Parathyroid adenoma (tissue), 2 donors: ENCODE data around the gene PPP1R14D.

ENCODE experiments used
- H2AFZ ChIP-seq: fragments of 300-600 bp; sonication (generic); one replicate; pipeline ENCODE4 v1.7.0; 2017; ENCODE audit warnings: antibody characterized with exemption, mild to moderate bottlenecking
- H3K27ac ChIP-seq: fragments of 300-600 bp; sonication (generic); one replicate; pipeline ENCODE4 v1.7.0; 2017
- H3K27me3 ChIP-seq: fragments of 300-600 bp; sonication (generic); one replicate; pipeline ENCODE4 v1.7.0; 2017; ENCODE audit warnings: low read length; ENCODE audit not compliant: control insufficient read depth, insufficient read depth
- H3K36me3 ChIP-seq: fragments of 300-600 bp; sonication (generic); one replicate; pipeline ENCODE4 v1.7.0; 2017; ENCODE audit warnings: low read length; ENCODE audit not compliant: control insufficient read depth, insufficient read depth
- H3K4me1 ChIP-seq: fragments of 300-600 bp; sonication (generic); one replicate; pipeline ENCODE4 v1.7.0; 2017; ENCODE audit warnings: control low read depth
- H3K4me2 ChIP-seq: fragments of 300-600 bp; sonication (generic); one replicate; pipeline ENCODE4 v1.7.0; 2017; ENCODE audit warnings: low read length
- H3K4me3 ChIP-seq: fragments of 300-600 bp; sonication (generic); one replicate; pipeline ENCODE4 v1.7.0; 2017; ENCODE audit warnings: low read depth, low read length
- H3K79me2 ChIP-seq: fragments of 300-600 bp; sonication (generic); one replicate; pipeline ENCODE4 v1.7.0; 2017; ENCODE audit warnings: control low read depth
- H3K9ac ChIP-seq: fragments of 300-600 bp; sonication (generic); one replicate; pipeline ENCODE4 v1.7.0; 2017; ENCODE audit warnings: mild to moderate bottlenecking
- H3K9me3 ChIP-seq: fragments of 300-600 bp; sonication (generic); one replicate; pipeline ENCODE4 v1.7.0; 2017; ENCODE audit warnings: low read length; ENCODE audit not compliant: control insufficient read depth
- CTCF ChIP-seq: fragments of 300-600 bp; sonication (generic); IDR thresholded peaks from one replicate; pipeline ENCODE4 v1.7.0; 2017; ENCODE audit warnings: antibody characterized with exemption, mild to moderate bottlenecking
- donor health status: primary hyperparathyroidism.

PPP1R14D gene

DNA sequence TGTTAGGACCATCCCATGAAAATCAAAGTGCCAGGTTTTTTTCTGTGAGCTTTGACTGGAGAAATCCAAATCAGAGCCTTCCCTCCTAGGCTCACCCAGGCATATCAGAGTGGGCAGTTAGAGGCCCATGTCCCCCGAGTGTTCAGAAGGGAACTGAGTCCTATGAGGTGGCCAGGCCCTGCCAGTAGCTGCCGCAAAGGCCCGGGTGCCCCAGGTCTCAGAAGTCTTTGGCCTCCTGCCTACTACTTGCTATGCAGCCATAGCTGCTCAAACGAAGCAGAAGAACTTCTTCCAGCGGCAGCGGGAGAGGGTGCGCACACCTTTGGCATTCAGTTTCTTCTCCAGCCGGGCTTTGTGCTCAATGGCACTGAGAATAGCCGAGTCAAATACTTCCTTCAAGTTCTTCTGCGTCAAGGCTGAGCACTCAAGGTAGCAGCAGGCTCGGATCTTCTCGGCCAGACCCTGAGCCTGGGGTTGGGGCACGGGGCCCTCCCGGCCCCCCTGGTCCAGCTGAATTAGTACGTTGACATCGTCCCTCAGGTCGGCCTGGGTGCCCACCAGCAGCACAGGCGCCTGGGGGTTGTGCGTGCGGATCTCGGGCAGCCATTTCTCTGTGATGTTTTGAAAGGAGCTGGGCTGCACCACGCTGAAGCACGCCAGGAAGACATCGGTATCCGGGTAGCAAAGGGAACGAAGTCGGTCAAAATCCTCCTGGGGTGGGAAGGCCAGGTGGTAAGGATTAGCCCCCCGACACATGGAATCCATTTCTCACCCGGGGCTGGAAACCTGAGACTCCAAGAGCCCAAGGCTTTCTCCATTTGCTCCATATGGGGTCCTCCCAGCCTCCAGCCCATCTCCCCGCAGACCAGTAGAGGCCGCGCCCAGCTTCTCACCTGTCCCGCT, 44.5 kb upstream of the PPP1R14D start:
- Histone ChIP-seq H3K27me3 (no peaks in the 10 kb centered on the region), H2AFZ (peak overlapping the region; percentile 81), H3K9ac (no peak overlapping the region), H3K4me2 (peak overlapping the region; percentile 63), H3K27ac (peak overlapping the region; percentile 71), H3K79me2 (no peaks in the 10 kb centered on the region), H3K4me3 (peak overlapping the region; percentile 49), H3K36me3 (no peaks in the 10 kb centered on the region), H3K4me1 (no peaks in the 10 kb centered on the region), H3K9me3 (no peaks in the 10 kb centered on the region)
- TF ChIP-seq CTCF = no peak

DNA sequence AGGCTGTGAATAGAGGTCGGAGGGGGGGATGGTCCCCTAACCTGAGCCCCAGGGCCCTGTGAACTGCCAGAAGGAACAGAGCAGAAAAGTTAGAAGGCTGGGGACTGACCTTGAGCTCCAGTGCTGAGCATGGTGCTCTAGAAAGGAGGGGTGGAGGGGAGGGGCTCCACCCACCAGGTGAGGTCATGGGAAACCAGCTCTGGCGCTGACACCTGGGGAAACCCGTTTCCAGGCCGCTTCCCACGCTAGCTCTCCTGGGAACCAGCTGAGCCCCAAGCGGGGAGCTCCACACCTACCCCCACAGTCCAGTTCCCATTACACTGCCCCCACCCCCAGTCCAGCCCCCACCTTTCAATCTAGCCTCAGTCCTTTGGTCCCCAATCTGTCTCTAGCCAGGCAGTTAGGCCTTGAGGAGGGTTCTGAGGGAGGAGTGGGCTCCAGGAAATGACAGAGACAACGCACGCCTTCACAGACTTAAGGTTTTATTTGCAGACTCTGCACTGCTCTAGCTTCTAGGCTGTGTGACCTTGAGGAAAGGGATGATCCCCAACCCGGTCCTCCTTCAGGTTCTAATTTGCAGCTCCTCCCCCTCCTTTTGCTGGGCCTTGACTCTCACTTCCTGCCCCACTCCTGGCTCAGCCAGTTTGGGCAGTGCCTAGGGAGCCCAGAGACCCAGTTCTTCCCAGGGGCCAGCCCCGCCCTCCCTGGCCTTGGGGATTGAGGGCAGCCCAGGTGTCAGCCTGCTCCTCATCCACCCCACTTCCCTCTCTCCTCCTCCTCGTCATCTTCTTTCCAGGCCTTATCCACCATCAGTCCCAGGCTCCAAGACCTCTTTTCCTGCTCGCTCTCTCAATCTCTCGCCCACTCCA, 43.5 kb upstream of the PPP1R14D start:
- H3K9ac ChIP-seq = no peak overlapping the region
- no peaks in the 10 kb centered on the region for H3K9me3 ChIP-seq
- no peaks in the 10 kb centered on the region for H3K36me3 ChIP-seq
- H3K4me1 ChIP-seq = no peaks in the 10 kb centered on the region
- peak overlapping the region; percentile 70 for H2AFZ ChIP-seq
- H3K4me3 ChIP-seq = peak overlapping the region; percentile 49
- H3K79me2 ChIP-seq = no peaks in the 10 kb centered on the region
- H3K4me2 ChIP-seq = peak overlapping the region; percentile 70
- peak overlapping the region; percentile 71 for H3K27ac ChIP-seq
- H3K27me3 ChIP-seq = no peaks in the 10 kb centered on the region
- TF ChIP-seq CTCF = no peak

DNA sequence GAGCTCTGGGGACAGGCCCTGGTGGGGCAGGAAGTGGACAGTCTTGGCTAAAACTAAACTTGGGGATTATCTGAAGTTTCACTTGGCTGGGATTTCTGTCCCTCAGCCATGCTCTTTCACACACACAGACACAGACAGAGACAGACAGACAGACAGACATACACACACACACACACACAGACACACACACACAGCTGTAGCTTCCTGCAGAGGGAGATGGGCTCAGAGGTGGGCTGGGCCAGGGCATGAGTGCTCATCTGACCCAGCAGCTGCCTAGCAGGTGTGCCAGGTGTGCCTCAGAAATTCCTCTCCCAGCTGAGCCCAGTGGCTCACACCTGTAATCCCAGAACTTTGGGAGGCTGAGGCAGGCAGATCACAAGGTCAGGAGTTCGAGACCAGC, 42.2 kb upstream of the PPP1R14D start:
- H2AFZ ChIP-seq = no peak overlapping the region
- H3K9me3 ChIP-seq = no peaks in the 10 kb centered on the region
- no peaks in the 10 kb centered on the region for H3K36me3 ChIP-seq
- no peak overlapping the region for H3K9ac ChIP-seq
- H3K4me2 ChIP-seq = no peak overlapping the region
- H3K27me3 ChIP-seq = no peaks in the 10 kb centered on the region
- no peaks in the 10 kb centered on the region for H3K4me1 ChIP-seq
- no peak overlapping the region for H3K4me3 ChIP-seq
- TF ChIP-seq CTCF = no peak
- no peaks in the 10 kb centered on the region for H3K79me2 ChIP-seq
- no peak overlapping the region for H3K27ac ChIP-seq

- H2AFZ ChIP-seq = no peak overlapping the region
- H3K79me2 ChIP-seq = no peaks in the 10 kb centered on the region
- H3K9me3 ChIP-seq = no peaks in the 10 kb centered on the region
- no peaks in the 10 kb centered on the region for H3K36me3 ChIP-seq
- no peak overlapping the region for H3K9ac ChIP-seq
- no peak overlapping the region for H3K4me2 ChIP-seq
- TF ChIP-seq CTCF = no peak
- H3K27me3 ChIP-seq = no peaks in the 10 kb centered on the region
- H3K4me3 ChIP-seq = no peak overlapping the region
- no peaks in the 10 kb centered on the region for H3K4me1 ChIP-seq
- no peak overlapping the region for H3K27ac ChIP-seq
Observed at GRCh38 chr15:40869686-40870085, 41.2 kb upstream of the PPP1R14D start.
